NCI-H2196 treated with DMSO at 0.1 percent for 48 hours (cell line): Measurements from ENCODE around the gene SMCO1.
A peak's percentile ranks its signal among the peaks of the same experiment; 100 is the strongest.
"Not testable (repeated sequence)": the region's sequence is repeated elsewhere in the genome, so short reads cannot be mapped to it uniquely, and the experiment has no call there.

Source experiments
- DNase-seq: peaks from one replicate; lab custom pipeline; 2025; ENCODE audit not compliant: unreplicated experiment; lab: John Stamatoyannopoulos, UW

SMCO1 gene

GRCh38 chr3:196523841-196524240, 8.7 kb upstream of the SMCO1 start:
- DNase-seq: no peak

- DNase-seq: not testable (repeated sequence)
These were observed 6.1 kb upstream of the SMCO1 start for GRCh38 chr3:196521291-196521690.

GRCh38 chr3:196519718-196520082, 4.6 kb upstream of the SMCO1 start:
- DNase-seq: no peak

GRCh38 chr3:196518966-196519717, 4.0 kb upstream of the SMCO1 start:
- no peak for DNase-seq

- DNase-seq: peak; percentile 78
These were observed 2.8 kb upstream of the SMCO1 start for GRCh38 chr3:196517919-196518318.

GRCh38 chr3:196517162-196517800, 2.1 kb upstream of the SMCO1 start:
- DNase-seq: no peak

- DNase-seq: no peak
These were observed 813 bp downstream of the SMCO1 start for GRCh38 chr3:196514350-196514716.

GRCh38 chr3:196513697-196514349, 1.3 kb downstream of the SMCO1 start:
- no peak for DNase-seq

GRCh38 chr3:196511646-196512425, 3.3 kb downstream of the SMCO1 start:
- DNase-seq: not testable (repeated sequence)

- DNase-seq: not testable (repeated sequence)
These were observed 4.0 kb downstream of the SMCO1 start for GRCh38 chr3:196511108-196511507.

GRCh38 chr3:196506687-196507086, 8.5 kb downstream of the SMCO1 start:
- no peak for DNase-seq

- no peak for DNase-seq
These were observed 10.6 kb downstream of the SMCO1 start for GRCh38 chr3:196504556-196504955.

GRCh38 chr3:196504077-196504398, 11.1 kb downstream of the SMCO1 start:
- DNase-seq: not testable (repeated sequence)

- peak; percentile 100 for DNase-seq
These were observed 11.7 kb downstream of the SMCO1 start, which contains the start of gene RNF168 for GRCh38 chr3:196503196-196504076. Gene RNF168 (minus strand): TSS chr3:196503768. CDS start chr3:196503173, 595 bp downstream.

GRCh38 chr3:196502775-196503195, 12.4 kb downstream of the SMCO1 start:
- DNase-seq: peak; percentile 30

- no peak for DNase-seq
These were observed 13.7 kb downstream of the SMCO1 start for GRCh38 chr3:196501316-196502044.

- no peak for DNase-seq
These were observed 15.2 kb downstream of the SMCO1 start for GRCh38 chr3:196499807-196500524.

GRCh38 chr3:196499061-196499460, 16.1 kb downstream of the SMCO1 start:
- DNase-seq: no peak

GRCh38 chr3:196498297-196498696, 16.8 kb downstream of the SMCO1 start:
- DNase-seq: no peak
